HG02938 (cell line): ENCODE results near the gene CLHC1.
"Not testable (repeated sequence)": the region's sequence is repeated elsewhere in the genome, so short reads cannot be mapped to it uniquely, and the experiment has no call there.

Source experiments
- ATAC-seq: cut with Tn5 transposase; IDR thresholded peaks from one replicate; pipeline ENCODE4 v1.9.1; 2021; ENCODE audit warnings: mild to moderate bottlenecking, moderate library complexity; ENCODE audit not compliant: unreplicated experiment

Gene CLHC1

DNA sequence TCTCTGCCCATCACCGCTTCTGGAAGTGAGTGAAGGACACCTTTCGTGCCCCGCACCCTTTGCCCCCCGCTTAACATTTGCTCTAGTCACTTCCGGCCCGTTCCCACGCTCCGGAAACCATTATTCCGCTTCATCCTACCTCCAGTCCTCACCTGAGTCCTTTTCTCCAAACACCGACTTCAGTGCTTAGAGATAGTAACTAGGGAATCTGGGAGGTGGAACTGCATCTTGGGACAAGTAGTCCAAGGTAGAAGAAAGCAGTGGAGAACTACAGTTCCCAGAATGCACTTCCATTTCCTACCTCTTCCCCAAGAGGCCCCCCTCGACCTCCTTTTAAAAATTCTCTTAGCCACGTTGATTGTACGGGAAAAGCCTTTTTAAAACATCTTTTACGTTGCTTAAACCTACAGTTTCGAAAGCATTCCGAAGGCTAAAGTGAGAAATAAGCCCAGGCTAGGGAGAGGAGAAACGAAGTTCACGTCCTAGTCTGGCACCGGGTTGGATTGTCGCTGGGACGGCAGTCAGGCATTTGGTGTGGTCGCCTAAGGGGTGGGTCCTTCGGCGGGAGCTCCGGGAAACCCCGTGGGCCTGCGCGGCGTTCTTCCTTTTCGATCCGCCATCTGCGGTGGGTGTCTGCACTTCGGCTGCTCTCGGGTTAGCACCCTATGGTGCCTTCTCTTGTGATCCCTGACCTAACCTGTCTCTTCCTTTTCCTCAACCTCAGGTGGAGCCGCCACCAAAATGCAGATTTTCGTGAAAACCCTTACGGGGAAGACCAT is at the start of gene CLHC1, which contains the start of gene RPS27A:
TSS of gene CLHC1 (minus strand) at position 210 of the 779 bp plus-strand sequence. CDS start 9,882 bp downstream, outside the sequence.
TSS of gene RPS27A (plus strand) at position 605 of the 779 bp plus-strand sequence. CDS start at position 742, 137 bp downstream.
- peak; percentile 89 for ATAC-seq

DNA sequence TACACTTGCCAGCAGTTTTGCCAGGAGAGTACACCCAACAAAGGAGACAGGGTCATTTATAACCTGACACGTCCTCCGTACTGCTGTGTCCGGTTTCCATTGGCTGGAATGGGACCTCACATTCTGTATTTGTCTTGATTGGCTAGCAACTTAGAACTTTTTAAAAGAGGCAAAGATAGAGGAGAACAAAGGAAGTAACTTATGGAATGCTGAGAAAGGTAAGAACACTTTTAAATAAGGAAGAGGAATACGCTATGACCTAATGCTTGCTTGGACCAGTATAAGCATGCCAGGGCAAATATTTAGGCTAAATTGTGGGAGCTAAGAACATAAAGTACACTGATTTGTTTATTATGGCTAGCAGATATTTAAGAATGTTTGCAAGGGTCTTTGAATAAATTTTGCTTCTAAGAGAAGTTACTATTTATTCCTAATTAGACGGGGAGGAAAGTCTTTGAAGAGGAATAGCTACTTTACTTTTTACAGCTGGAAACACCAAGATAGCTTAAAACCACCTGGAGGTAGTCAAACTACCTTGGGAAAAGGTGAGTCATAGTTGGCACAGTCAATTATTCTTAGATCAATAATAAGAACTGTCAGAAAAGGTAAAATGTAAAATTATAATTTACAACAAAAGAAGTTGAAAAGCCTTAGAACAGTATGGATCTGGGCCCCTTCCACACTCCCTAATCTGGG is 48.9 kb upstream of the CLHC1 start:
- ATAC-seq: not testable (repeated sequence)

DNA sequence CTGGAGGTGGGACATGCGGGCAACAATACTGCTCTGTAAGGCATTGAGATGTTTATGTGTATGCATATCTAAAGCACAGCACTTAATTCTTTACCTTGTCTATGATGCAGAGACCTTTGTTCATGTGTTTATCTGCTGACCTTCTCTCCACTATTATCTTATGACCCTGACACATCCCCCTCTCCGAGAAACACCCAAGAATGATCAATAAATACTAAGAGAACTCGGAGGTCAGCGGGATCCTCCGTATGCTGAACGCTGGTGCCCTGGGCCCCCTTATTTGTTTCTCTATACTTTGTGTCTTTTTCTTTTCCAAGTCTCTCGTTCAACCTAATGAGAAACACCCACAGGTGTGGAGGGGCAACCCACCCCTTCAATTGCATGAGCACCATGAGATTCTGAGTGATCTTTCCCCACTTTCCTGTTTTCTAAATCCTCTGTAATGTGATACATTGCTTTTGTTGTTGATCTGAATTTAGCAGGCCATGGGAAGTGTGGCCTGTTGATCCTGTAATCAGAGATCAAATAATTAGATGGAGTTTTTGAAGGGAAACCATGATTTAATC is 47.8 kb upstream of the CLHC1 start:
- ATAC-seq: not testable (repeated sequence)

DNA sequence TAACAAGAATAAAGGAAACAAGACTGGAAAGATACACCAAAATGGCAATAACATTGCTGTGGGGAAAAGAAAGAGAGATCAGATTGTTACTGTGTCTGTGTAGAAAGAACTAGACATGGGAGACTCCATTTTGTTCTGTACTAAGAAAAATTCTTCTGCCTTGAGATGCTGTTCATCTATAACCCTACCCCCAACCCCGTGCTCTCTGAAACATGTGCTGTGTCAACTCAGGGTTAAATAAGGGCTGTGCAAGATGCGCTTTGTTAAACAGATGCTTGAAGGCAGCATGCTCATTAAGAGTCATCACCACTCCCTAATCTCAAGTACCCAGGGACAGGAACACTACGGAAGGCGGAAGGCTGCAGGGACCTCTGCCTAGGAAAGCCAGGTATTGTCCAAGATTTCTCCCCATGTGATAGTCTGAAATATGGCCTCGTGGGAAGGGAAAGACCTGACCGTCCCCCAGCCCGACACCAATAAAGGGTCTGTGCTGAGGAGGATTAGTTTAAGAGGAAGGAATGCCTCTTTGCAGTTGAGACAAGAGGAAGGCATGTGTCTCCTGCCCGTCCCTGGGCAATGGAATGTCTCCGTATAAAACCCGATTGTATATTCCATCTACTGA is 47.2 kb upstream of the CLHC1 start:
- not testable (repeated sequence) for ATAC-seq

DNA sequence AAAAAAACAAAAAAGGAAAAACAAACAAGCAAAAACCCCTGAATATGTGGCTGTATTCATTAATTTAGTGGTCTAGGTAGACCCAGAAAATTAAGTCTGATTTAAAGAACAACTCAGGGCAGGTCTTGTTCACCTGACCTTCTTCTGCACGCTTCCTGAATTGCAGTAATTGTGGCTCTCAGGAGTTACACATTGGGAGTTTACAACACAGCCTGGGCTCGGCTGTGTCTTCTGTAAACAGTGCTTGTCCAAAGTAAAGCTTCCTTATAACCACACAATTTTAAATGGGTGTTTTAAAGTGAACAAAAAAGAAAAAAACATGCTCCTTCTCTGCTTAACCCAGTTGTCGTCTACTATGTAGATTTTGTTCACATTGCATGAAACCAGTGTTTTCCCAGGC is 45.2 kb upstream of the CLHC1 start:
- ATAC-seq: no peak

DNA sequence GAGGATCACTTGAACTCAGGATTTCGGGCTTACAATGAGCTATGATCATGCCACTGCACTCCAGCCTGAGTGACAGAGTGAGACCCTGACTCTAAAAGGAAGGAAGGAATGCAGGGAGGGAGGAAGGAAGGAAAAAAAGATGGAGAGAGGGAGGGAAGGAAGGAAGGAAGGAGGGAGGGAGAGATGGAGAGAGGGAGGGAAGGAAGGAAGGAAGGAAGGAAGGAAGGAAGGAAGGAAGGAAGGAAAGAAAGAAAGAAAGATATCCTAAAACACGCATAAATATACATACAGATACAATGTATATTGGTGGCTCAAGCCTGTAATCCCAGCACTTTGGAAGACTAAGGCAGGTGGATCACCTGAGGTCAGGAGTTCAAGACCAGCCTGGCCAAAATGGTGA is 42.3 kb upstream of the CLHC1 start:
- not testable (repeated sequence) for ATAC-seq

DNA sequence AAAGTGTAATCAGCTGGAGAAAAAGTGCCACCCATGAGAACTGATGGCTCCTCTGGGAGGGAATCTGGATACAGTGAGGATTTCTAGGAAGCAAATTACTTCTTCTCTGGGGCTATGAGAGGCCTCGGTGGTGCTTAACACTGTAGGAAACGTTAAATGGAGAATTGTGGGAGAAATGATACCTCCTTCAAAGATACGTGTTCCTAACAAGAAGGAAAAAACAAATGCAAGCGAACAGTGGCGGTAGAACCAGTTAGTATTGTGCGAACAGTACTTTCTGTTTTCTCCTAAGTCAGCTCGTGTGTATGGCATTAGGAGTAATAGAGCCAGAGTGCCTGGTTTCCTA is 37.5 kb upstream of the CLHC1 start:
- ATAC-seq: no peak

DNA sequence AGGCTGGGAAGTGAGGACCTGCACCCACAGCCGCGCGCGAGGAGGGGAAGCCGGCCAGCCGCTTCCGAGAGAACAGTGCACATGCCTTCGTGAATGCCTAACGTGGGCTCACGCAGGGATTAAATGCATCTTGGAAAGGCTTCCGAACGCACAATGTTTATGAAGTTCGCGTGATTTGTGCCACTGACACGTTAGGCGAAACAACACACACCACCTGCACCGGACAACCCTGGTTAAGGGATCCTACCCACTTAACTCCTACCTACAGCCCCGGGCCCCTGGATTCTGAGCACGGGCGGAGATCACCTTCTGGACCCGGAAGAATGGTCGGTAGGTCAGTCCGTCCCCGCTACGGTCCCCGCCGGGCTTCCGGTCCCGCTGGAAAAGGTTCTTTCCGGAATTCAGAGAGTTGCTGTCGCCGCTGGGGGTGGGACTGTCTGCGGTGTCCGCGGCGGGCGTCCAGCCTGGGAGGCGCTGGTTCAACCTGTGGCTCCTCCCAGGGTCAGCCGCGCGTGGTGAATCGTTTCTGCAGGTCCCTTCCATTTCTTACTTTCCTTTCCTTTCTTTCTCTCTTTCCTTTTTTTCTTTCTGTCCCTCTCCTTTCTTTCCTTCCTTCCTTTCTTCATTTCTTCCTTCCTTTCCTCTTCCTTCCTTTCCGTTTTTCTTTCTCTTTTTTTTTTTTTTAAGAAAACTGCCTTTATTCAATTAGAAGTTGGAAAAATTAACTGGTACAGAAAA is 37.0 kb upstream of the CLHC1 start, which contains the start of gene MTIF2:
TSS of gene MTIF2 (minus strand) at position 325 of the 738 bp plus-strand sequence. CDS start 5,373 bp downstream, outside the sequence.
- ATAC-seq: peak; percentile 95

DNA sequence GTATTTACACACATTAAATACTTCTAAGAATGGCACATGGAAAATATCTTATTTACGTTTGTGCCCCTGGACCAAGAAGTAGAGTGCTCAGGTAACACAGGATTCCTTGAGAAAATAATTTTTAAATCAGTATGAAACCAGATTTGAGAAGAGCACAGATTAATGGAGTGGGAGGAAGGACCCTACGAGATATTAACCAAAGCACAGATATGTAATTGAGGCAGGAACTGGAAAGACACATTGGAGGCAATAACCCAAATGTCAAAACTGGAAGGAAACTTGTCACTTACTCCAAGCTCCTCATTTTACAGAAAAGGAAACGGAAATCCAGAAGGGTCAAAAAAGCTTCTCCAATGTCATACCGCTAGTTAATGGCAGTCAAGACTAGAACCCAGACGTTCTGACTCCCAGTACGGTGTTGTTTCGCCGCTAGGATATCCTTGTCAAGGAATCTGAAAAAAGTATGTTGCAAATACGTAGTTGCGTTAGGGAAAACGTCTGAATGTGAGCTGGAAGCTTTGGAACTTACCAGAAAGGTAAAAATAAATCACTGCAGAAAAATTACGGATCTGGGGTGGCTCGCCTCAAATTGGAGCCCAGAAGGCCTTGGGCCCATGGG is 36.3 kb upstream of the CLHC1 start:
- ATAC-seq: no peak

DNA sequence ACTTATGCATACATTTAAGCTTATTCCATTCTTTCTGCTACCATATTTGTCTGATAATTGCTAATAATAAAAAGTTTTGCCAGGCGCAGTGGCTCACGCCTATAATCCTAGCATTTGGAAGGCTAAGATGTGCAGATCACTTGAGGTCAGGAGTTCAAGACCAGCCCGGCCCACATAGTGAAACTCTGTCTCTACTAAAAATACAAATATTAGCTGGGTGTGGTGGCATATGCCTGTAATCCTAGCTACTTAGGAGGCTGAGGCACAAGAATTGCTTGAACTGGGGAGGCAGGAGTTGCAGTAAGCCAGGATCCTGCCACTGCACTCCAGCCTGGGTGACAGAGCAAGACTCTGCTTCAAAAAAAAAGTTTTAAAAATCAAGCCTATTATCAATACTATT is 27.5 kb upstream of the CLHC1 start:
- ATAC-seq: not testable (repeated sequence)

DNA sequence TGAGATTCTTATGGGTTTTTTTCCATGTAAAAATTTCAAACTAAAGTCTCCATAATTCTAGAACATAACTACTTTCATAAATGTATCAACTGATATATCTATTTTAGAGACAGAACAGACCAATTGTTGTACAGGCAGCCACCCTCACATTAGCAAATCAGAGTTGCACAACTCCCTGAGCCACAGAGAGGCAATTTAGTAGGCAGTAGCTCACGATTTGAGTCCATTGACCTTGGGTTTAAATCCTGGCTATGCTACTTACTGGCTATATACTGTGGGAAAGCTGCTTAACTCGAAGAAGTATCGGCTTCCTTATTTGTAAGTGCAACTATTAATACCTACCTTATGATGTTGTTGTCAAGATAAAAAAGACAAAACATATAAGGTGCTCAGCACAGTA is 20.7 kb upstream of the CLHC1 start:
- no peak for ATAC-seq

DNA sequence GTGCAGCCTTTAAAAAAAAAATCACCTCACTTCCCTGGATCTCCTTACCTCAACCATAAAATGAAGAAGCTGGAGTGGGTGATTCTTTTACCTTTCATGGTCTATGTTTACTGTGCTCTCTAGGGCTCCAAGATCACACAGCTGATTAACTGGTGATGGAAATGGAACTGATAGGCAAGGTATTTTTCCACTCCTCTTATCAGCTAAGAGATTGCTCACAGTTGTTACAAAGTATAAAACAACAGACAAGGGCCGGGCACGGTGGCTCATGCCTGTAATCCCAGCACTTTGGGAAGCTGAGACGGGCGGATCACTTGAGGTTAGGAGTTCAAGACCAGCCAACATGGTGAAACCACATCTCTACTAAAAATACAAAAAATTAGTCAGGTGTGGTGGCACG is 14.9 kb upstream of the CLHC1 start:
- no peak for ATAC-seq

DNA sequence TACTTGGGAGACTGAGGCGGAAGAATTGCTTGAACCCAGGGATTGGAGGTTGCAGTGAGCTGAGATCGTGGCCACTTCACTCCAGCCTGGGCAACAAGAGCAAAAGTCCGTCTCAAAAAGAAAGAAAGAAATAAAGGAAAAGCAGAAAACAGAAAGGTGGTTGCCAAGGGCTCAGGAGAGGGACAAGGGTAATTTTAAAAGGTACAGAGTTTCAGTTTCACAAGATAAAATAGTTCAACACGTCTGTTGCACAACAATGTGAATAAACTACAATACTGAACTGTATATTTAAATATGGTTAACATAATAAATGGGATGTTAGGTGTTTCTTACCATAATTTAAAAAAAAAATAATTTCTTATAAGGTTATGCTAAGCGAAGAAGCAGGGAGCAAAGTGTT is 13.3 kb upstream of the CLHC1 start:
- ATAC-seq: no peak

DNA sequence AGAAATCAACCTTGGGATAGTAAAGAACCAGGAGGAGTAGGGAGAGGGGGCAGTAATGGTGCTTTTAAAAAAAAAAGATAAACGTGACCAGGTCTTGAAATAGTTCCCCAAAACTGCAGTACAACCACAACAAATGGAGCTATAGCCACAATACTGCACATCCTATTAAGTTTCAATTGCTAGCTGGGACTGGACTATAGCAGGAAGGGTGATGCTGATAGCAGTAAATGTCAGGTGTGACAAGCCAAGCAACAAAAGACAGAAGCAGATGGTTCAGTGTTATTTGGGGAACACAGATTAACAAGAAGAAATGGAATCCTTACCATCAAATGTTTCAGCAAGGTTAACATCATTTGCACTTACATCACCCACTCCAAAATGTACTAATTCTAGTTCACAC is 10.5 kb upstream of the CLHC1 start:
- no peak for ATAC-seq

DNA sequence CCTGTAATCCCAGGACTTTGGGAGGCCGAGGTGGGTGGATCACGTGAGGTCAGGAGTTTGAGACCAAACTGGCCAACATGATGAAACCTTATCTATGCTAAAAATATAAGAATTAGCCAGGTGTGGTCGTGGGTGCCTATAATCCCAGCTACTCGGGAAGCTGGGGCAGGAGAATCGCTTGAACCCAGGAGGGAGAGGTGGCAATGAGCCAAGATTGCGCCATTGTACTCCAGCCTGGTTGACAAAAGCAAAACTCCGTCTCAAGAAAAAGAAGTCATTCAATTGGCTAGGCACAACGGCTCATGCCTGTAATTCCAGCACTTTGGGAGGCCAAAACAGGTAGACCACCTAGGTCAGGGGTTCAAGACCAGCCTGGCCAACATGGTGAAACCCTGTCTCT is 9.5 kb upstream of the CLHC1 start:
- not testable (repeated sequence) for ATAC-seq

DNA sequence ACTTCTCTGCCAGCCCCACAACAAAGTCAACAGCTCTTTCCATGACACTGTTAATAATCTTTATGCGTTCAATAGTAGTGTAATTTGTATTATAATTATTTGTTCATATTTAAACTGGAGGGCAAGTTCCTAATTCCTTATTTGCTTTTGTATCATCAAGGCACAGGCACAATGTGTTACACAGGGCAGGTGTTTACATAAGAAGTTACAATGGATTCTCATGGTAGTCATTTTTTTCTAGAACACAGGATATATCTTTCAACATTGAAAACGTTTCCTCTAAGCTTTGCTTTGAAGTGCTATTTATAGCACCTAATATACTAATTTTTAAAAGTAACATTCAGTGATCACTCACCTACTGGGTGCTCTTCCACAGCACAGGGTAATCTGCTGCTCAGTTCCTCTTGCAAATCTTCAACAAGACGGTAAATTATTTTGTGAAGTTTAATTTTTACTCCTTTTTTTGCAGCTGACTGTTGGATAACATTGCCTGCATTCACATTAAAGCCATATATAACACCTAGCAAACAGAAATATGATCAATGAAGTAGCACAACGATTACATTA is 7.6 kb upstream of the CLHC1 start:
- no peak for ATAC-seq

DNA sequence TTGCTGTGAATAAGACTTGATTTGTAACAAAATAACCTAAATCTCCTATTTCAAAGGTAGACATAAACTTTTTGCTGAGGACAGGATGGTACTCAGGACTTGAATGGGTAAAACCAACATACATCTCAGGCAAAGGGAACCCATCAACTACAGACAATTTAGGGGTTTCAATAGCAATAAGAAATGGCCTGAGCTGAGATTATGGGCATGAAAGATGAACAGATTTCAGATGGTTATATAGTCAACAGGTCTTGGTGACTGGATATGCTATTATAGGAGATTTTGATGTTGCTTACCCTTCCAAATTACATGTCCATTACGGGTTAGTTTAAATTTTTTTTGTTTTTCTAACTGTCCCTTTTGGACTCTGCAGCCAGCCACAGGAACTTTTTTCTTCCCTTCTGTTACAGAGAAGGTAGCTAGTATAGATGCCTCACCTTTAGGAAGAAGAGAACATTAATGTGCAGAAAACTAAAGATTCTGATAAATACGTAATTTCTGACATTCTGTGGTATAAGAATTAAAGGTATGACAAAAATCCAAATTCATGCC is 5.0 kb upstream of the CLHC1 start:
- no peak for ATAC-seq

DNA sequence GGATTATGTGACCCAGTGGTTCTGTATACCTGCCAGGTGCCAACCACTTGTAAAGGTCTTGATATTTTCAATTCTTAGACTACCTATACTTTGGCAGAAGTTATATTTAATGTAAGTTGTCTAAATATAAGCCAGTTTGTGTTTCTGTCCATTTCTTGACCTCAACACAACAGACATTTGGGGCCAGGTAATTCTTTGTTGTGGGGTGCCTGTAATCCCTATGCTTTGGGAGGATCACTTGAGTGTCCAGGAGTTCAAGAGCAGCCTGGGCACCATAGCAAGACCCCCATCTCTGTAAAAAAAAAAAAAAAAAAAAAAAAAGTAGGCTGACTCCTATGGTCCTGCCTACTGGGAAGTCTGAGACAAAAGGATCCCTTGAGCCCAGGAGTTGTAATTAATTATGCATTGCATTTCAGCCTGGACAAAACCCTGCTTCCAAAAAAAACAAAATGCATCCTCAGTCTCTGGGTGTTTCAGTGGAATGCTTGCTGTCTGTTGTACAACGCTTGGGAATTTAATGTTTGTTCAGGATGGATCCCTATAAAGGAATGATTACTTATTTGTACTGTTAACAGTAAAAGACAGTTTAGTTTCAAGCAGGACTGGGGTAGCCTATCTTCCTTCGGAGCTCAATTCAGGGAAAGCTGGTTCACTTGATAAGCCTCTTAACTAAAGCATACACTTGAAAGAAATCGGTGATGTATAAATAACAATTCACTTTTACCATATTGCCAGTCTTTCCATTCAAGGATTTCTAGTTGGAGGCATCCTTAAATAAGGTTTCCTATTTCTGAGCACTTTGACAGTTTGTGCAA is 3.8 kb upstream of the CLHC1 start:
- ATAC-seq: no peak

DNA sequence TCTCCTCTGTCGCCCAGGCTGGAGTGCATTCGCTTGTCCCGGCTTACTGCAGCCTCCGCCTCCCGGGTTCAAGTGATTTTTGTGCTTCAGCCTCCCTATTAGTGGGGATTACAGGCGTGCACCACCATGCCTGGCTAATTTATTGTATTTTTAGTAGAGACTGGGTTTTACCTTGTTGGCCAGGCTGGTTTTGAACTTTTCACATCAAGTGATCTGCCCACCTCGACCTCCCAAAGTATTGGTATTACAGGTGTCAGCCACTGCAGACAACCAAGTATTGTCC is 1.5 kb upstream of the CLHC1 start:
- ATAC-seq: no peak
